Neural cell (in vitro differentiated cells): Measurements from ENCODE around the gene ITFG1. TPM values are rescaled to one million over a fixed set of nuclear protein-coding genes. Genes with fewer than 3 reads are reported as not detected.
A peak's percentile ranks its signal among the peaks of the same experiment; 100 is the strongest.

Experiments used
- H2AFZ ChIP-seq: fragments of 200-600, 300-800 bp; sonication (generic), shearing (Covaris generic); 2 replicates; pipeline ENCODE4 v1.6.0; 2014; ENCODE audit warnings: low read depth, mild to moderate bottlenecking, antibody characterized with exemption, low read length, moderate library complexity
- H3F3A ChIP-seq: fragments of 200-600 bp; shearing (Covaris generic); 2 replicates; pipeline ENCODE4 v1.6.1; 2016; ENCODE audit warnings: mild to moderate bottlenecking, moderate library complexity, mixed read lengths, antibody characterized with exemption, low read length; ENCODE audit not compliant: insufficient read depth, poor library complexity, severe bottlenecking
- H3K27ac ChIP-seq: fragments of 200-600, 300-800 bp; sonication (generic), shearing (Covaris generic); 2 replicates; pipeline ENCODE4 v1.5.1; 2014; ENCODE audit warnings: mild to moderate bottlenecking, low read length, moderate library complexity
- H3K27me3 ChIP-seq: fragments of 300-800, 200-600 bp; sonication (generic), shearing (Covaris generic); 2 replicates; pipeline ENCODE4 v1.6.0; 2014; ENCODE audit warnings: mild to moderate bottlenecking, low read depth, low read length, moderate library complexity; ENCODE audit not compliant: insufficient read depth
- H3K36me3 ChIP-seq: fragments of 300-800, 200-600 bp; sonication (generic), shearing (Covaris generic); 2 replicates; pipeline ENCODE4 v1.5.1; 2014; ENCODE audit warnings: mild to moderate bottlenecking, antibody characterized with exemption, low read length, moderate library complexity; ENCODE audit not compliant: insufficient read depth
- H3K4me2 ChIP-seq: fragments of 300-800, 200-600 bp; sonication (generic), shearing (Covaris generic); 2 replicates; pipeline ENCODE4 v1.6.0; 2014; ENCODE audit warnings: mild to moderate bottlenecking, low read length
- H3K4me3 ChIP-seq: fragments of 300-800, 200-600 bp; sonication (generic), shearing (Covaris generic); 2 replicates; pipeline ENCODE4 v1.5.1; 2014; ENCODE audit warnings: mild to moderate bottlenecking, low read length, moderate library complexity
- H3K79me2 ChIP-seq: fragments of 200-600 bp; shearing (Covaris generic); replicated peaks from 2 replicates; pipeline ENCODE4 v1.6.0; 2014; ENCODE audit warnings: mild to moderate bottlenecking, low read length, moderate library complexity; ENCODE audit not compliant: insufficient read depth
- H3K9ac ChIP-seq: fragments of 300-800, 200-600 bp; sonication (generic), shearing (Covaris generic); 2 replicates; pipeline ENCODE4 v1.6.1; 2016; ENCODE audit warnings: mild to moderate bottlenecking, low read length, mixed read lengths
- H3K9me2 ChIP-seq: fragments of 200-600 bp; shearing (Covaris generic); 2 replicates; pipeline ENCODE4 v1.6.1; 2016; ENCODE audit warnings: mild to moderate bottlenecking, low read length, mixed read lengths; ENCODE audit not compliant: insufficient read depth
- H3K9me3 ChIP-seq: fragments of 200-600, 300-800 bp; sonication (generic), shearing (Covaris generic); 2 replicates; pipeline ENCODE4 v1.6.1; 2016; ENCODE audit warnings: mild to moderate bottlenecking, mixed run types, low read length, moderate library complexity, mixed read lengths
- H4K20me1 ChIP-seq: fragments of 200-600 bp; shearing (Covaris generic); 2 replicates; pipeline ENCODE4 v1.6.1; 2016; ENCODE audit warnings: mild to moderate bottlenecking, mixed run types; ENCODE audit not compliant: insufficient read depth
- EP300 ChIP-seq: fragments of 450-650 bp; conservative IDR thresholded peaks from 2 replicates; pipeline ENCODE4 v1.6.1; 2014; ENCODE audit warnings: antibody characterized with exemption, mild to moderate bottlenecking, moderate library complexity; ENCODE audit not compliant: poor library complexity, severe bottlenecking
- EZH2 ChIP-seq: fragments of 200-600, 300-800 bp; shearing (Covaris generic), sonication (generic); IDR thresholded peaks from 2 replicates; pipeline ENCODE4 v1.6.1; 2014; ENCODE audit warnings: antibody characterized with exemption, low read length, borderline replicate concordance, mild to moderate bottlenecking; ENCODE audit not compliant: insufficient read depth, poor library complexity, severe bottlenecking
- MXI1 ChIP-seq: fragments of 450-650 bp; conservative IDR thresholded peaks from 2 replicates; pipeline ENCODE4 v1.6.1; 2014; ENCODE audit warnings: antibody characterized with exemption, mild to moderate bottlenecking; ENCODE audit not compliant: poor library complexity, severe bottlenecking
- POLR2AphosphoS5 ChIP-seq: IDR thresholded peaks from 2 replicates; pipeline ENCODE4 v1.6.1; 2012
- RAD21 ChIP-seq: fragments of 450-650 bp; conservative IDR thresholded peaks from 2 replicates; pipeline ENCODE4 v1.6.1; 2014; ENCODE audit warnings: antibody characterized with exemption, mild to moderate bottlenecking, moderate library complexity
- SMC3 ChIP-seq: fragments of 450-650 bp; conservative IDR thresholded peaks from 2 replicates; pipeline ENCODE4 v1.6.1; 2014; ENCODE audit warnings: antibody characterized with exemption, mild to moderate bottlenecking, moderate library complexity; ENCODE audit not compliant: poor library complexity
- polyA plus RNA-seq: library from polyadenylated mRNA; depleted of rRNA; stranded (reverse); fragments of >200 nt; gene quantifications from 2 replicates; pipeline ENCODE4 v1.2.3, GENCODE V29; 2014
- TF ChIP-seq, protein P1 (sequence below): IDR thresholded peaks from 2 replicates; pipeline ENCODE4 v1.6.1; 2012; ENCODE audit warnings: borderline replicate concordance
- TF ChIP-seq, protein P2 (sequence below): fragments of 450-650 bp; IDR thresholded peaks from 2 replicates; pipeline ENCODE4 v1.5.1; 2014; ENCODE audit warnings: antibody characterized with exemption, mild to moderate bottlenecking, moderate library complexity; ENCODE audit not compliant: poor library complexity, severe bottlenecking

Gene ITFG1
- polyA plus RNA-seq, 1 donor from 2014 or later, result 155 TPM

GRCh38 chr16:47316442-47317015 is 144.3 kb downstream of the ITFG1 start:
- H3K27me3 ChIP-seq, result no peaks in the 10 kb centered on the region
- no peak overlapping the region for H3K27ac ChIP-seq
- H3K9ac ChIP-seq, result no peak overlapping the region
- H4K20me1 ChIP-seq, result no peaks in the 10 kb centered on the region
- H3K36me3 ChIP-seq, result no peaks in the 10 kb centered on the region
- no peaks in the 10 kb centered on the region for H3K79me2 ChIP-seq
- no peaks in the 10 kb centered on the region for H3K9me3 ChIP-seq
- no peak overlapping the region for H2AFZ ChIP-seq
- TF ChIP-seq POLR2AphosphoS5 (no peak), EP300 (no peak), MXI1 (no peak), RAD21 (no peak), SMC3 (no peak), EZH2 (no peak)
- TF ChIP-seq, protein P1, sequence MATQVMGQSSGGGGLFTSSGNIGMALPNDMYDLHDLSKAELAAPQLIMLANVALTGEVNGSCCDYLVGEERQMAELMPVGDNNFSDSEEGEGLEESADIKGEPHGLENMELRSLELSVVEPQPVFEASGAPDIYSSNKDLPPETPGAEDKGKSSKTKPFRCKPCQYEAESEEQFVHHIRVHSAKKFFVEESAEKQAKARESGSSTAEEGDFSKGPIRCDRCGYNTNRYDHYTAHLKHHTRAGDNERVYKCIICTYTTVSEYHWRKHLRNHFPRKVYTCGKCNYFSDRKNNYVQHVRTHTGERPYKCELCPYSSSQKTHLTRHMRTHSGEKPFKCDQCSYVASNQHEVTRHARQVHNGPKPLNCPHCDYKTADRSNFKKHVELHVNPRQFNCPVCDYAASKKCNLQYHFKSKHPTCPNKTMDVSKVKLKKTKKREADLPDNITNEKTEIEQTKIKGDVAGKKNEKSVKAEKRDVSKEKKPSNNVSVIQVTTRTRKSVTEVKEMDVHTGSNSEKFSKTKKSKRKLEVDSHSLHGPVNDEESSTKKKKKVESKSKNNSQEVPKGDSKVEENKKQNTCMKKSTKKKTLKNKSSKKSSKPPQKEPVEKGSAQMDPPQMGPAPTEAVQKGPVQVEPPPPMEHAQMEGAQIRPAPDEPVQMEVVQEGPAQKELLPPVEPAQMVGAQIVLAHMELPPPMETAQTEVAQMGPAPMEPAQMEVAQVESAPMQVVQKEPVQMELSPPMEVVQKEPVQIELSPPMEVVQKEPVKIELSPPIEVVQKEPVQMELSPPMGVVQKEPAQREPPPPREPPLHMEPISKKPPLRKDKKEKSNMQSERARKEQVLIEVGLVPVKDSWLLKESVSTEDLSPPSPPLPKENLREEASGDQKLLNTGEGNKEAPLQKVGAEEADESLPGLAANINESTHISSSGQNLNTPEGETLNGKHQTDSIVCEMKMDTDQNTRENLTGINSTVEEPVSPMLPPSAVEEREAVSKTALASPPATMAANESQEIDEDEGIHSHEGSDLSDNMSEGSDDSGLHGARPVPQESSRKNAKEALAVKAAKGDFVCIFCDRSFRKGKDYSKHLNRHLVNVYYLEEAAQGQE, result no peak
- TF ChIP-seq, protein P2, sequence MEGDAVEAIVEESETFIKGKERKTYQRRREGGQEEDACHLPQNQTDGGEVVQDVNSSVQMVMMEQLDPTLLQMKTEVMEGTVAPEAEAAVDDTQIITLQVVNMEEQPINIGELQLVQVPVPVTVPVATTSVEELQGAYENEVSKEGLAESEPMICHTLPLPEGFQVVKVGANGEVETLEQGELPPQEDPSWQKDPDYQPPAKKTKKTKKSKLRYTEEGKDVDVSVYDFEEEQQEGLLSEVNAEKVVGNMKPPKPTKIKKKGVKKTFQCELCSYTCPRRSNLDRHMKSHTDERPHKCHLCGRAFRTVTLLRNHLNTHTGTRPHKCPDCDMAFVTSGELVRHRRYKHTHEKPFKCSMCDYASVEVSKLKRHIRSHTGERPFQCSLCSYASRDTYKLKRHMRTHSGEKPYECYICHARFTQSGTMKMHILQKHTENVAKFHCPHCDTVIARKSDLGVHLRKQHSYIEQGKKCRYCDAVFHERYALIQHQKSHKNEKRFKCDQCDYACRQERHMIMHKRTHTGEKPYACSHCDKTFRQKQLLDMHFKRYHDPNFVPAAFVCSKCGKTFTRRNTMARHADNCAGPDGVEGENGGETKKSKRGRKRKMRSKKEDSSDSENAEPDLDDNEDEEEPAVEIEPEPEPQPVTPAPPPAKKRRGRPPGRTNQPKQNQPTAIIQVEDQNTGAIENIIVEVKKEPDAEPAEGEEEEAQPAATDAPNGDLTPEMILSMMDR, result no peak
- H3F3A ChIP-seq, result no peaks in the 10 kb centered on the region
- H3K9me2 ChIP-seq, result no peaks in the 10 kb centered on the region
- no peak overlapping the region for H3K4me2 ChIP-seq
- H3K4me3 ChIP-seq, result no peak overlapping the region

GRCh38 chr16:47311738-47312505 is 148.9 kb downstream of the ITFG1 start:
- Histone ChIP-seq H3K4me2 (no peak overlapping the region), H3K9me3 (no peaks in the 10 kb centered on the region), H3K9ac (no peak overlapping the region), H3K27me3 (no peaks in the 10 kb centered on the region), H2AFZ (no peak overlapping the region), H3F3A (no peaks in the 10 kb centered on the region), H3K27ac (peak overlapping the region; percentile 30), H3K36me3 (no peaks in the 10 kb centered on the region), H3K79me2 (no peaks in the 10 kb centered on the region), H4K20me1 (no peaks in the 10 kb centered on the region), H3K4me3 (peak overlapping the region; percentile 38), H3K9me2 (no peaks in the 10 kb centered on the region)
- TF ChIP-seq EP300, result peak; percentile 76
- no peak for TF ChIP-seq MXI1
